IPS-20b (cell line): ENCODE data around the gene KCNIP3.
A peak's percentile ranks its signal among the peaks of the same experiment; 100 is the strongest.

Source experiments
- H3K27ac ChIP-seq: one replicate; pipeline ENCODE4 v1.5.1; 2013; ENCODE audit warnings: low read length
- H3K27me3 ChIP-seq: 2 replicates; pipeline ENCODE4 v1.6.1; 2013; ENCODE audit warnings: mild to moderate bottlenecking, low read length, inconsistent platforms; ENCODE audit not compliant: insufficient read depth
- H3K36me3 ChIP-seq: 2 replicates; pipeline ENCODE4 v1.6.1; 2013; ENCODE audit warnings: low read depth, mild to moderate bottlenecking, inconsistent platforms, low read length, moderate library complexity; ENCODE audit not compliant: insufficient read depth
- H3K4me1 ChIP-seq: 2 replicates; pipeline ENCODE4 v1.6.1; 2013; ENCODE audit warnings: mild to moderate bottlenecking, control low read depth, inconsistent platforms, low read length, moderate library complexity; ENCODE audit not compliant: insufficient read depth
- H3K4me3 ChIP-seq: 2 replicates; pipeline ENCODE4 v1.5.1; 2013; ENCODE audit warnings: mild to moderate bottlenecking, low read length, inconsistent platforms
- H3K9ac ChIP-seq: 2 replicates; pipeline ENCODE4 v1.6.1; 2013; ENCODE audit warnings: low read depth, mild to moderate bottlenecking, inconsistent platforms, low read length, moderate library complexity
- H3K9me3 ChIP-seq: 2 replicates; pipeline ENCODE4 v1.6.1; 2013; ENCODE audit warnings: mild to moderate bottlenecking, low read depth, low read length, inconsistent platforms; ENCODE audit not compliant: insufficient read depth

Gene KCNIP3

GRCh38 chr2:95382192-95382591 is 85.0 kb downstream of the KCNIP3 start:
- Histone ChIP-seq H3K9ac (no peak overlapping the region), H3K4me1 (no peaks in the 10 kb centered on the region; the same call in 1 of the 2 replicates), H3K9me3 (no peaks in the 10 kb centered on the region), H3K36me3 (no peaks in the 10 kb centered on the region), H3K27ac (no peak overlapping the region), H3K27me3 (no peaks in the 10 kb centered on the region; the same call in 1 of the 2 replicates), H3K4me3 (no peak overlapping the region)

- Histone ChIP-seq H3K4me3 (no peak overlapping the region), H3K9me3 (no peaks in the 10 kb centered on the region), H3K27ac (no peak overlapping the region), H3K36me3 (no peaks in the 10 kb centered on the region), H3K9ac (no peak overlapping the region), H3K27me3 (peaks cover 2% of the 10 kb centered on the region), H3K4me1 (no peaks in the 10 kb centered on the region; the same call in 1 of the 2 replicates)
Observed at GRCh38 chr2:95382686-95383634, 85.8 kb downstream of the KCNIP3 start.

DNA sequence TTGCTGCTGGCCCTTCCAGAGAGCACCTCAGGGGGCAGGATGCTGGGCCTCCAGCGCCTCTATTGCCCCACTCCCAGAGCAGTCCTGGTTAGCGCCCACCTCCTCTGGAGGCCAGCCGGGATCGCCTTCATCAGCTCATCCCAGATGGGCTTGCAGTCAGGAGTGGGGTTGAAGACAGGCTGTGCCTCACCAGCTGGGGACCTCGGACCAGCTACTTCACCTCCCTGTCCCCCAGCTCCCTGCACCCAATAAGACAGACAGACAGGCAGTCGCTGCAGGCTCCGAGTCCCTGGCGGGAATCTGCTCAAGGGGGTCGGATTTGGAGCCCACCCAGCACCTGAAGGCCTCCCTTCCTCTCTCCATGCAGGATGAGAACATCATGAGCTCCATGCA is 86.5 kb downstream of the KCNIP3 start:
- Histone ChIP-seq H3K27ac (no peak overlapping the region), H3K9ac (no peak overlapping the region), H3K4me1 (no peaks in the 10 kb centered on the region; the same call in 1 of the 2 replicates), H3K9me3 (no peaks in the 10 kb centered on the region), H3K36me3 (no peaks in the 10 kb centered on the region), H3K4me3 (no peak overlapping the region), H3K27me3 (peaks cover 9% of the 10 kb centered on the region)

DNA sequence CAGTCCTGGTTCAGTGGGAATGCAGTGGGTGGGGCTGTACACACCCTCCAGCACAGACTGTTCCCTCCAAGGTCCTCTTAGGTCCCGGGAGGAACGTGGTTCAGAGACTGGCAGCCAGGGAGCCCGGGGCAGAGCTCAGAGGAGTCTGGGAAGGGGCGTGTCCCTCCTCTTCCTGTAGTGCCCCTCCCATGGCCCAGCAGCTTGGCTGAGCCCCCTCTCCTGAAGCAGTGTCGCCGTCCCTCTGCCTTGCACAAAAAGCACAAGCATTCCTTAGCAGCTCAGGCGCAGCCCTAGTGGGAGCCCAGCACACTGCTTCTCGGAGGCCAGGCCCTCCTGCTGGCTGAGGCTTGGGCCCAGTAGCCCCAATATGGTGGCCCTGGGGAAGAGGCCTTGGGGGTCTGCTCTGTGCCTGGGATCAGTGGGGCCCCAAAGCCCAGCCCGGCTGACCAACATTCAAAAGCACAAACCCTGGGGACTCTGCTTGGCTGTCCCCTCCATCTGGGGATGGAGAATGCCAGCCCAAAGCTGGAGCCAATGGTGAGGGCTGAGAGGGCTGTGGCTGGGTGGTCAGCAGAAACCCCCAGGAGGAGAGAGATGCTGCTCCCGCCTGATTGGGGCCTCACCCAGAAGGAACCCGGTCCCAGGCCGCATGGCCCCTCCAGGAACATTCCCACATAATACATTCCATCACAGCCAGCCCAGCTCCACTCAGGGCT is 87.9 kb downstream of the KCNIP3 start:
- Histone ChIP-seq H3K36me3 (no peaks in the 10 kb centered on the region), H3K4me1 (no peaks in the 10 kb centered on the region), H3K27ac (no peak overlapping the region), H3K27me3 (peaks cover 21% of the 10 kb centered on the region), H3K9me3 (no peaks in the 10 kb centered on the region), H3K4me3 (no peak overlapping the region), H3K9ac (no peak overlapping the region)

- Histone ChIP-seq H3K27me3 (peaks cover 24% of the 10 kb centered on the region), H3K27ac (no peak overlapping the region), H3K9me3 (no peaks in the 10 kb centered on the region), H3K9ac (no peak overlapping the region), H3K4me3 (no peak overlapping the region), H3K4me1 (no peaks in the 10 kb centered on the region), H3K36me3 (no peaks in the 10 kb centered on the region)
Observed at GRCh38 chr2:95385570-95385984, 88.4 kb downstream of the KCNIP3 start.

GRCh38 chr2:95386031-95386430 is 88.9 kb downstream of the KCNIP3 start:
- H3K9me3 ChIP-seq, result no peaks in the 10 kb centered on the region
- H3K4me1 ChIP-seq, result no peaks in the 10 kb centered on the region
- no peak overlapping the region for H3K4me3 ChIP-seq
- no peaks in the 10 kb centered on the region for H3K36me3 ChIP-seq
- H3K27ac ChIP-seq, result no peak overlapping the region
- no peak overlapping the region for H3K9ac ChIP-seq
- peaks cover 24% of the 10 kb centered on the region for H3K27me3 ChIP-seq

DNA sequence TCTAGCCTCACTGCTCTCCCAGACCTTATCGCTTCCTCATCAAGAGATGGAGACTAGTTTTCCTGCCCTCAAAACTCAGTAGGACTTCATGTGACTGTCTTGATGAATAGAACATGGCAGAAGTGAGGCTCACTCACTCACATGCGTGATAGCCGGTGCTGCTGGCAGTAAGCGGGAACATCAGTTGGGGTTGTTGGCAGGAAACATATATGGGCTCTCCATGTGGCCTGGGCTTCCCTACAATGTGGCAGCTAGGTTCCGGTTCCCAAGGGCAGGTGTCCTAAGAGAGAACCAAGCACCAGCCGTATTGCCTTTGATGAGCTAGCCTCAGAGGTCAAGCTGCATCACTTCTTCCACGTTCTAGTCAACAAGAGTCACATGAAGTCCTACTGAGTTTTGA is 90.2 kb downstream of the KCNIP3 start:
- Histone ChIP-seq H3K9me3 (no peaks in the 10 kb centered on the region), H3K27ac (no peak overlapping the region), H3K4me1 (no peaks in the 10 kb centered on the region), H3K27me3 (peaks cover 24% of the 10 kb centered on the region), H3K4me3 (no peak overlapping the region), H3K9ac (no peak overlapping the region), H3K36me3 (no peaks in the 10 kb centered on the region)

DNA sequence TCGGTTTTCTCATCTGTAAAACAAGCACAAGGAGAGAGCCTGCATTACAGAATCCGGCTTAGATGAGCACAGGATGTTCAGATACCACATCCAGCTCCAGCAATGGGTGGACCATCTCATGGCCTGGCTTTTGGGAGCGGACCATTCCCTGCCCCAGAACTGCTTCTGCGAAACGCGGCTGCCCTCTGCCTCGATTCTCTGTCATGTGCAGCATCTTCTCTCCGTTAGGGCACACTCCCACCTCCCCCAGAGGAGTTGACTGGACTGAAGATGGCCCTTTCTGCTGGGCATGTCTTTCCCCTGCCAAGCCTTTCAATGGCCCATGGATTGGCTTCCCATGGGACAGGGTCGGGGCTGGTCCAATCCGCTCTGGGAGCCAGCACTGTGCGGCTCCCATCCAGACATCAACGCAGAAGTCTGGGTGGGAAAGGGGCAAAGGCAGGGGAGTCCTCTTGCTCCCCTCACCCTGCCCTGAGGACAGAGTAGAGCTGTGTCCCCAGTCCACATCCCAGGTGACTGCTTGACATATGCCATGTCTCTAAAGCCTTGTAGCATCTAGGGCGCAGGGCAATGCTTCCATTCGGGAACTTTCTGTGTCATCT is 91.0 kb downstream of the KCNIP3 start:
- Histone ChIP-seq H3K4me3 (no peak overlapping the region), H3K36me3 (no peaks in the 10 kb centered on the region), H3K27me3 (peaks cover 24% of the 10 kb centered on the region), H3K9me3 (no peaks in the 10 kb centered on the region), H3K9ac (no peak overlapping the region), H3K4me1 (no peaks in the 10 kb centered on the region), H3K27ac (no peak overlapping the region)

- H3K36me3 ChIP-seq, result no peaks in the 10 kb centered on the region
- H3K4me1 ChIP-seq, result no peaks in the 10 kb centered on the region
- H3K4me3 ChIP-seq, result peak overlapping the region; percentile 33; the same call in 1 of the 2 replicates
- H3K9me3 ChIP-seq, result no peaks in the 10 kb centered on the region
- H3K9ac ChIP-seq, result peak overlapping the region; percentile 34; the same call in 1 of the 2 replicates
- H3K27ac ChIP-seq, result no peak overlapping the region
- peaks cover 24% of the 10 kb centered on the region for H3K27me3 ChIP-seq
Observed at GRCh38 chr2:95388856-95389244, 91.7 kb downstream of the KCNIP3 start.

DNA sequence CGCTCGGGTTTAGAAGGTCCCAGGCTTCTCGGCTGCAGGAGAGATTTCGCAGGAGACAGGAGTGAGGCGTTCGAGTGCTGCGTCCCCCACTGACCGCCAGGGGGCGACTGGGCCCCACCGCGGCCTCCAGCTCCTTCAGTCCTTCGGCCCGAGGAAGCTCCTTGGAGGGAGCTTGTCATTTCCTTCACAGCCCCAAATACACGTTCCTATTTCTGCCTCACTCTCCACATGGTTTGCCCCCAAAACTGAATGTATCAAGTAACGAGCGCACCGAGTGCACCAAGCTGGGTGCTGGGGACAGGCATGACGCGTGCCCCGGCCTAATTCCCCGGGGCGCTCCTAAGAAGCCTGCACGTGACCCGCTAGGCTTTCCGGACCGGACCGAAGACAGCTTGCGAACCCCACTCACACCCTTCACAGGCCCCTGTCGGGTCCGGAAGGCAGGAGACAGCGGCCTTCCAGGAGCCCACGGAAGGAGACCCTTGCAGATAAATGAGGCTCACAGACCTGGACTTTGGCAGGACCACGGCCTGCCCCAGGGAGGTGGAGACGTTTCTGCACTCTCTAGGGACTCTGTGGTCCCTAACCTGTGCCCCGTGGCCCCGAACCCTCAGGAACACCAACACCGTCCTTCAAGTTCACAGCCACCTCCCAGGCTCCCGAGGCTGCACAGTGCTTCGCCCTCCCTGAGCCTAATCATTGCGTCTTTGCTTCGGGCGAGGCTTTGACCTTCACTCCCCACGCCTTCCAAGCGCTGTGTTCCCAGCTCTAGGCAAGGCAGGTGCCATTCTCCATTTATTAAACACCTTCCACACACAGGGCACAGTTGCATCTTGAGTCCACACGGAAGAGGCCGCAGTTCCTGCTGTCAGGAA is 92.3 kb downstream of the KCNIP3 start:
- Histone ChIP-seq H3K27me3 (peaks cover 24% of the 10 kb centered on the region), H3K9me3 (no peaks in the 10 kb centered on the region), H3K27ac (no peak overlapping the region), H3K36me3 (no peaks in the 10 kb centered on the region), H3K4me3 (peak overlapping the region; percentile 33; the same call in 1 of the 2 replicates), H3K9ac (peak overlapping the region; percentile 34; the same call in 1 of the 2 replicates), H3K4me1 (no peaks in the 10 kb centered on the region)
